Limb (tissue), 2 donors: ENCODE data around the gene TRPM3.

ENCODE experiments used
- DNase-seq, 2 donors: peaks; one replicate each; pipeline ENCODE4 v3.0.0-alpha.2; 2016; ENCODE audit errors: extremely low spot score in 2 of 2

The TRPM3 gene

DNA sequence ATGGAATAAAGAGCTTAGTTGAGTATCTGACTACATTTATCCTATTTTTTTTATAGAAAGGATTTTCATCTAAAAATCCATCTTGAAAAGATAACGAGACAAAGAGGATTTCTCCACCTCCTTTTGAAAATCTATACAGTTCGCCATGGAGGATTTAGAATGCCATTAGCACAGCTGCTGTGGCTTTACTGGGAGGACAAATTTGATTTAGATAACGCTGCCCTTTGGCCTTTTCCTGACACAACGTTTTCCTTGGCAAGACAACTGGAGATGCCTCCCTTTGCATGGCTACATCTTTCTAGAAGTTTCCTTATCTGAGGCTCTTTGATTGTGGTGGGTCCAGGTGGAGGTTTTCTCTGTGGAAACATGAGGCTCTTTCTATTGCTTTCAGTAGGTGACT is 560.3 kb downstream of the TRPM3 start:
- no peak for DNase-seq

DNA sequence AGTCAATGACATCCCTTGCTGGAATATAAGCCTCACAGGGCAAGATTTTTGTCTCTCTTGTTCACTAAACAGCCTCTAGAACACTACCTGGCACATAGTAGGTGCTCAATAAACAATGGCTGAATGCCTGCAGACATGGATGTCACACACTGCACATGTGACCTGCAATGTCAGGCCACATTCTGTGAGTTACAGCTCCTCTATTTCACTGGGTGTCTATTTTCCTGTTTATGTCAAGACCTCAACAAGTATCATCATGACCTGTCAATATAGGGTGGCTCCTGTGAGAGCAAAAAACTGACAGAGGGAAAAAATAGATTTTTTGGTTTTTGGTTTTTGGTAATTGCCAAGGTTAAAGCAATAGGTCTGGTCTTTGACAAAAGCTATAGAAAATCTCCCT is 562.3 kb downstream of the TRPM3 start:
- no peak for DNase-seq

DNA sequence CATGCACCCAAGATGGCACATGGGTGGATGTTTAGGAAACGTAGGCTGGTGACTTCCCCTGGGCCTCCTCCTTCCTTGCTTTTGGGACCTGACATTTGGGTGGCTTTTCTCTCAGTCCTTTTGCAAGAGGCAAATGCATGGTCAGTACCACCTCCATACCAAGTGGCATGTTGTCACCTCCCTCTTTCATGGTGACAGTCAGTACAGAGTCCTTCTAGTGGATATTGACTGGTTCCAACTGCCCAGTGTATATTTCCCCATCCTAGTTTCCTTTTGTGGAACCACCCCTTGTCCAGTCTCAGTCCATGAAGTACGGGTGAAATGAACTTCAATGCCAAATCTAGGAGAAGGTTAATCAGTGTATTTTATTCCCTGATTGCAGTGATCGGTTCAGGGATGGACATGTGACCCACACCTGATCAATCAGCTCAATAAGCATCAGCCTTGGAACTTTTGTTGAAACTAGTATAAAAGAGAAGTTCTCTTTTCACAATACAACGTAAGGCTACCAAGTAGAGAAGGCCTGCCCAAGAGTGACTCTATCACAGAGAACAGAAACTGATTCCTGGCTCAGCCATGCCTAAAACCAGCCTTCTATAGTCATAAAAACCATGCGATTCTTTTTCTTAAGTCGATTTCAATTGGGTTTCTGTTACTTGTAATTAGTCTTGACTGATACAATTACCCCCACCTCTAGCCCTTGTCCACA is 563.6 kb downstream of the TRPM3 start:
- DNase-seq = no peak

DNA sequence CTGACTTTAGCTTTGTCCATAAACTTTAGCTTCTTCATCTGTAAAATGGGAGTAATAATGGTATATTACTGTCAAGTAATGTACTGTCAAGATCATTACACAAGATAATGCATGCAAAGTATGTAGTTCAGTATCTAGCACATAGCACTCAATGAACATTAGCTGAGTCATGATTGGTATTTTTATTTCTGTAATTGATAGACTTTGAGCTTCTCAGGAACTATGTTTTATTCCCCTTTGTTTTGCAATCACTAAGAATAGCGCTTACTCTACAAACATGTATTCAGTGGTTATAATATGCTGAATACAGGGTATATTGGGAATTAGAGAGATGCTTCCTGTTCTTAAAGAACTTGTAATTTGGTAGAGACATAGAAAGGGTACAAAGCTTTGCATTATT is 564.6 kb downstream of the TRPM3 start:
- no peak for DNase-seq

DNA sequence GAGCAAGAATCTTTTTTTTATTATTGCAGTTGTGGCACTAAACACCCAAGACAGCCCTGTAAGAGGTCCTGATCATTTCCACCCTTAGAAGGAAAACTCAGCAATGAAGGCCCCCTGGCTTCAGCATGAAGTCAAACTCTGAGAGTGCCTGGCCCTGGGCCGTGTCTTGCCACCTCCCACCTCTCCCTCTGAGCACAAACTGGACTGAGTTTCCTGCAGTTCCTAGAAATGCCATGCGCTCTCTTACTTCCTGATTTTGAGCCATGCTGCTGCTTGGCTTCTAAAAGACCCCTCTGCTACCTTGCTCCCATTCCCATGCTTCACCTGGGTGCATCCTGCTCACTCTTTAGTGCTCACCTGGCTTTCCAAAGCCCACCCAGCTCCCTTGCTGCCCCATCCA is 566.5 kb downstream of the TRPM3 start:
- DNase-seq = no peak

DNA sequence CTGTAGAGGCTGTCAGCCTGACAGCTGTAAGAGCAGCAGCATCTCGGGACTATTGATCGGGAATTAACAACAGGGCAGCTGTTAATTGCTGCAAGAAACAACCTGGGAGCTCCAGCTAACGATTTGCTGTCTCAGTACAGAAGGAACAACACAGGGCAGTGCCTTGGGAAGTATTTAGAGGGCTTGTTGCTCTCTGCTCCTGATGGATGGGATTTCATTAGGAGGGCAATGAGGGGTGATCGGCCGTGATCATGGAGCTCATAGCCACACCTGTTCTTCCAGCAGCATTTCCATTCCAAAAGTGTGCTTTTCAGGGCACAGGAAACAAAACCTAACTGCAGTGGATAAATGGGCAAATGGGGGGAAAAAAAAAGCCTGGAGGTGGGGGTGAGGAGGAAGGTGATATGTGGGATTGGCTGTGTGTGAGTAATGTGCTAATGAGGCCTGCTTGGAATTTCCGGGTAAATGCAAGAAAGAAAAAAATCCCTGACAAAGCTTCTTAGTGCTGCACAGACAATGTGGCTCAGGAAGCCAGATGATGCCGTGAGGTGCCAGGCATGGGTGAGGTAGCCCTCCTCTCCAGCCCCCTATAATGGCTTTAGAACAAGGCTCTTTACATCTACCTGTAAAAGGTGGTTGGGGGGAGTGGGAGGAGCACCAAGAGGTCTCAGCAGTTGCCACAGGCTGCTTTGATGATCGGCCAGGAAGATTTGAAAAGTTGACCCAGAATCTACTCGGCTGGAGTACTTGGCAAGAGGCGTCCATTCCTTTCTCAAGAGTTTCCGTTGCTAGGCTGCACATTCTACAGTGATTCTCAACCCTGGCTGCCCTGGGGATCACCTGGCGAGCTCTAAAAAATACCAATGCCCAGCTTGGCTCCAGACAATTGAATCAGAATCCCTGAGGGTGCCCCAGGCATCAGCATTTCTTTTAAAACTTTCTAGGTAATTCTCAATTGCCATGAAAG is 567.4 kb downstream of the TRPM3 start:
- peak in 1 of 2 donors; percentile 37 for DNase-seq

DNA sequence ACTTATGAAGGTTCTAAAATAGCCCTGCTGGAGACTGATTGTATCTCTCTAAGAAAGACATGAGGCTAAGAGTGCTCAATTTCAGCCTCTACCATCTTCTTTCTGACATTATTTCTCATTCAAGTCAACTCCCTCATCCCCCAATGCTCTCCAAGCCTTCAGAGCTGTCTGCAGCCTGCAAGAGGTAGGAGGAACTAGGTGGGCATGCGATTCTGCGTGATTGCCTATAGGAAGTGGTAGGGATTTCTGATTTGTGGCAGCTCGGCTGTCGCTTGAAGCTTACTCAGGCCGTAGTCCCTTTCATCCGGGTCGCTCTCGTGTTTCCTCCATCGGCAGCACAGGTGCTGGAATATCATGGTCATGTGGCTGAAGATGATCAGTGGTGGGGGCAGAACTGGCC is 568.9 kb downstream of the TRPM3 start:
- DNase-seq = no peak

DNA sequence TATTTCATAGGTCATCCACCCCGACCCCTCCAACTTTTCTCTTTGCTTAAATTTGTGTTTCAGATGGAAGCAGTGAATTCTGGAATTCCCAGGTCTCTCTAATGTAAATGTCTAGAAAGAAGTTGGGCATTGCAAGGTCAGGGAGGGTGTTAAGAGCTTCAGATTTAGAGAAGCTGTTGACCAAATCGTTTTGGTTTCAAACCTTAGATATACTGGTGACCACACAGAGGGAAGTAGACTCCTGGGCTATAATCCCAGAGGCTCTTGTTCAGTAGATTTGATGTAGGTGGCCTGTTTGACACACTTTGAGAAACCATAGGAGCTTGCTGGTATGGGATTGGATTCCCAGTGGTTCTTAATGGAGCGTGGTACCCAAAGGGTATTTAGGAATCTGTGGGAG is 569.6 kb downstream of the TRPM3 start:
- DNase-seq = no peak

DNA sequence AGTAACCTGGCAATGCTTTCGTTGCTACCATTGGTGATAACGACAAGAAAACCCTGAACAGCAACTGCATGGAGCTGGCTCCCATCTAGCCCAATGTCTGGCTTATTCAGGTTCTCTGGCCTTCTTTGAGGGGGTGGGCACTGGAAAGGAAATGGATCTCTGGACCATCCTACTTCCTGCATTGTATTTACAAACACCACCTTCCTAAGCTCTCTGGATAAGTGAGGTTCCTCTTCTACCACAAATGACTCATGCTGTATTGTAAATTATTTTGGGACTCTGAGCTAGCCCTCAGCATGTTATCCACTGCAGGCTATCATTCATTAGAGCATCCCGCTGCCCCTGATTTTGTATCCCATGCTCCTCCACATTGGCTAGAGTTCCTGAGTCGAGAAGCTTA is 570.0 kb downstream of the TRPM3 start:
- no peak for DNase-seq

DNA sequence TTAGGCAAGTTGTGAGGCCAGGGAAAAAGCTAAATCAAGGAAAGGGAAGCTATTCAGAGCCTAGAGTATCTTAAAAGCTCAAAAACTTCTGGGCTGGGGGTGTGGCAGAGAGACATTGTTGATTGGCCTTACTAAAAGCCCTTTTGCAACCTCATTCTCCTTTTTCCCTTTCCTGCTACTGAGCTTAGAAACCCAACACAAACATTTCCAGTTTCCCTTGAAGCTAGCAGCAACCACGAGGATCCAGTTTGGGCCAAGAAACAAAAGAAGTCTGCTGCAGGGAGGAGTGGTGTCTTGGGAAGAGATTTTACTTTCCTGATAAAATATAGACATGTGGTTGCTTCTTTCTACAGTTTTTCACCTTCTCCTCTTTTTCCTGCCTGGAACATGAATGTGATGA is 571.5 kb downstream of the TRPM3 start:
- DNase-seq = no peak

DNA sequence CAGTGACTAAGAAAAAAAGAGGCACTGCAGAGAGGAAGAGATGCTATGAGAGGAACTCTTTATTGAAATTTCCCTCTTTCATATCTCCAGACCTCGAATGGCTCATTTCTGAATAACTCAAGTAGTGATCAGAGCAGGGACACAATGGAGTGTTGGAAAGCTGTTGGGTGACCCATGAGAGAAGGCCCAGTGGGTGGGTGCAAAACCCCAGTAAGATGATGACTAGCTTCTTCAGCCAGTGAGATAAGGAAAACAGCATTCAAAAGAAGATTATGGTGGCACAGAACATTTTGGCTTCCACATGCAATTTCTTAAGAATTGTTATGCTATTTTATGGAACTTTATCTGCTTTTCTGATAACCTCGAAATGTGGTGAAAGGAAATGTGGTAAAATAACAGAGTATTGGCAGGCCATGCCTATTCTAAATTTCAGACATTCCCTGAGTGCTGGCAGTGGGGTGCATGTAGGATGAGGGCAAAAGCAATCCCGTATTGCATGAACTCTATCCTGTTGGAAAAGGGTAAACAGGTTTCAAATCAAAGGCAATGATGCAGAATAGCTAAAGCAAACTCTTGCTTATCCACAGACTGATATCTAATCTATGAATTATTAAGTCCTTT is 579.0 kb downstream of the TRPM3 start:
- DNase-seq = no peak

DNA sequence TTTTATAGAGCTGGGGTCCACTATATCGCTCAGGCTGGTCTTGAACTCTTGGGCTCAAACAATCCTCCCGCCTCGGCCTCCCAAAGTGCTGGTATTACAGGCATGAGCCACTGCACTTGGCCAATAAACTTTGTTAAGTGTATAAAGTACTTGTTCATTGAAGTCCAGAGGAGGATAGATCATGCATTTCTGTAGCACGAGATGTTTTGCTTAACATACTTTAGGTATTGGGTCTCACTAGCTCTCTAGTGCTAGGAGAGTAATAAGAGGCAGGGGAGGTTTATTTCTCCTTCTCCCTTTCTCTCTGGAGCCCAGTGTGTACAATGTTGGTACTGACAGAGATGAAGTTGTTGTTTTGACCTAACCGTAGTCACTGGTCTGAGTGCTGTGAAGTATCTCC is 581.4 kb downstream of the TRPM3 start:
- DNase-seq = no peak

DNA sequence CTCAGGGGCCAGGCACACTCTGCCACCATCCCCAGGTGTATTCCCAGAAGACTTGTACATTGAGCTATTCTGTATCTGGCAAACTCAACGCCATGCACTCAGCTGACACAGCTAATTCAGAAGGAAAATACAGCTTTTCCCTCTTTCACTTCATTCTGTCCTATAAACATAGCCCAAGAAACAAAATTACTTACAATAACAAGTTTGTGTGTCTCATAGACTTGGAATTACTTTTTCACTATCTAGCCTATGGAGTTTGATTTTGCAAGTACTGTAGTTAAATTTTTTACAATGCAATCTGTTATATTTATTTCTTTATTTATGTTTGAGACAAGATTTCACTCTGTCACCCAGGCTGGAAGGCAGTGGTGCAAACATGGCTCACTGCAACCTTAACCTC is 581.9 kb downstream of the TRPM3 start:
- no peak for DNase-seq

DNA sequence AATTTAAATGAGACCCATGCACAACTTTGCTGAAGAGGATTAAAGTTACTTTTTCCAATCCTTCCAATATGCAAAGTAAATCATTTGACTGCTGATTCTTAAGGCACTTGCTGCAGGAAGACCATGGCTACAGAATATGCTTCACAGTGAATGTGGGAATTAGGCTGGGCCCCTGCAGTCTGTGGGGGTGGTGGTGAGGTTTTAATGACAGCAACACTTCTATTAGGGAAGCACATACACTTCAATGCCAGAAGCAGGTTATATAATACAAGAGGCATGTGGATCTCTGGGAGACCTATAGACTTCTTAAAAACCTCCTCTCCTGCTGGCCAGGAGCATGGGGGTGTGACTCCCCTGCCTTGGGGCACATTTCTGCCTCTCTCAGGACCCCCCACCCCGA is 582.4 kb downstream of the TRPM3 start:
- DNase-seq = no peak

DNA sequence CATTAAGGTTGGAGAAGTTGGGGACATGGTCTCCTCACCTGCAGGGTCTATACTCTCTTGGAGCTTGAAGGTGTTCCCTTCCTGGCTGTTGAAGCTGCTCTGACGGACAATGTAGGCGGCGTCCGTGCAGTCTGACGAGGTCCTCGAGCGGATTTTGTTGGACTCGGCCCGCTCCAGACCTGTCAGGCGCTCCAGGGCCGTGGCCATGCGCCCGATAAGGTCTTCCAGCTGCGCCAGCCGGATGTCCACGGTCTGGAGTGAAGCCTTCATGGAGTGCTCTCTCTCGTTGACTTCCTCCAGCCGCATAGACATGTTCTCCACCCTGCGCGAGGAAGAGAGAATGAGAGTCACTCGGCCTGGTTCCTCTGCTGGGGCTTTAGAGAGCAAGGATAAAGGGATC is 584.3 kb downstream of the TRPM3 start:
- DNase-seq = no peak

DNA sequence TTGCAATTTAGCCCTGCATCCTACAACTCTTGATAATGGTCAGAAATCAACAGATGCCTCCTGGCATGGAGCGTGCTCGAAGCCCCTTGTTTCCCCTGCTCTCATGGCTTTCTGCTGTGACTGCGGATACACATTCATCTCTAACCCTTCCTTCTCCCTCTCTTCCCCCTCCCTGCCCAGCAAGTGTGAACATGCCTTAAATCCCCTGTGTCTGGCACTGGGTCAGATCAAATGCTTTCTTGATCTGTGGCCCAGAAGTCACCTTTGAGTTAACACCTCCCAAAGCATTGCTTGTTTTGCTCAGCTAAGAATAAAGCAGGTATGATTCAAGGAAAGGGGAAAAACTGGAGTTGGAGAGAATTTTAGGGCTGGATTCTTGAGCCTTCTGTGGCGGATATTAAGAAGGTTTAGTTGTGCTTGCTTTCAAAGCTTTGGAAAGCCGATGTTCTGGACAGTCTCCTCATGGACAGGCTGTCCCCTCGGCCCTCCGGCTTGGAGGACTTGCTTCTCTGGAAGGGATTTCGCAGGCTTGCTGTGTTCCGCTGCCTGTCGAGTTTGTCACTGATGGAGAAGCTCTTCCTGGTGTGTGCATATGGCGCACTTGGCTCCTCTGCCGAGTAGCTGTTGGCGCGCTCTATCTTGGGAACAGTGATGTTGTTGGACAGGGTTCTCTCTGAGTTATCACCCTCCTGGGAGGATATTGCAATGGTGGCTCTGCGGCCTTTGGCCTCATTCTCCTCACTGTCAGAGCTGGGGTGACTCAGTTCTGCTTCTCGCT is 585.7 kb downstream of the TRPM3 start:
- DNase-seq = no peak

DNA sequence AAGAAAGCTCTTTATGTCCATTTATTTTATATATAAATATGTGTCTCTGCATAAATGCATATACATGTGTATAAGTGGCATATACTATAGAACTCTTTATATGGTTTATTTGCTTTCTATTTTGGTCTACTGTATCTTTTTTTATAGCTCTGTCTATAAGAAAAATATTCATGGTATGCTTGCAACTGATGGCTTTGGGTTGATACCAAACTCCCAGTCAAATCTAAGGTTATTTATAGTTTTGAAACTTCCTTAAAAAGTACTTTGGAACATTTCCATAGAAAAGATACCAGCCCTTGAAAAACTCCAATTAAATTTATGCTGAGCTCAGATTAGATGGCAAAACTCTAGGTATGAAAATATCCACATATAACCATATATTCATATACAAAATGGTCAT is 587.0 kb downstream of the TRPM3 start:
- DNase-seq = no peak

DNA sequence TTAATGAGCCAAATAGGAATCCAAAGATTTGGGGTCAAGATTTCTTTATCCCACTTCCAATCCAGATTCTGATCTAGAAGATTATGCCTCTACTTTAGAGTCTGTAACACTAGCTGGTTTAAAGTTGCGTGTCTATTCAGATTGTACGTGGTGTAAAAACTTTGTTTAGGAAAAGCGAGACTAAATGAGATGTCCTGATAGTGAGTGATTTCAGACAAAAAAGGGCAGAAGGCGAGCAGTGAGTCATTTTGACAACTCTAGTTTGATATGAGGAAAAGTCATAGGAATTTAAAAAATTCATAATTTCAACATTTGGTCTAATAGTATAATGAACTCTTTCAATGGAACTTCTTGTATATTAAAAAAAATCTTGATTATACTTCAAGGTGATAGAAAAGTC is 587.4 kb downstream of the TRPM3 start:
- DNase-seq = no peak

DNA sequence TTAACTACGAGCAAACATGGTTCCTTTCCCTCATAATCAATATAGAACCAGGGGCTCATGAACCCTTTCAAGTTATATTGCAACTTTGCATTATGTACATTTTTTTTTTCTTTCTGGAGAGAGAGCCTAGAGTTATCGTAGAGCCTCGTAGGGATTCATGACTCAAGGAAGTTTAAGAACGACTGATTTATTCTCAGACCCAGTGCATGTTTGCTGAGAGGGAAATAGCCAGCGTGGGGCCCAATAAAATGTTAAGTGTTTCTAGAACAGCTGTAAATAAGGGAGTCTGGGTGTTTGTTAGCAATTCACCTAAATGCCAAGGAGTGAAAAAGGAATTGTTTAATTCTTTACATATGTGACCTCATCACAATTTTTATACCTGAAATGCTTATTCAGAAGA is 587.9 kb downstream of the TRPM3 start:
- DNase-seq = no peak

DNA sequence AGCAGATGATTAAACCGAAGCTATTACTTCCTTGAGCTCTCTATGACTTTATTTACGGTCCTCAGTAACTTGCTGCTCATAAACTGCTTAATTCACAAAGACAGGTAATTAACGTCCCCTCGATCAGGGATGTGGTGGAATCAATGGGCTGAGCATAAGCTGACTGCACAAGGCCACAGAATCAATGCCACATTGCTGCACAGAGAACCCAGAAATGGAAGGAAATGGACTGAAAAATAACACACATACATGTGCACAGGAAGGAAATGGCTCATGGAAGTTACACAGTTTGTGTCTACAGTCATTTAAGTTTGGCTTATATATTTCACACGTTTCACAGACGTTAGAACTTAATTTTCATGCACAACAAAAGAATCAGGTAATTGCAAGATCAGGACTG is 588.7 kb downstream of the TRPM3 start:
- DNase-seq = no peak

DNA sequence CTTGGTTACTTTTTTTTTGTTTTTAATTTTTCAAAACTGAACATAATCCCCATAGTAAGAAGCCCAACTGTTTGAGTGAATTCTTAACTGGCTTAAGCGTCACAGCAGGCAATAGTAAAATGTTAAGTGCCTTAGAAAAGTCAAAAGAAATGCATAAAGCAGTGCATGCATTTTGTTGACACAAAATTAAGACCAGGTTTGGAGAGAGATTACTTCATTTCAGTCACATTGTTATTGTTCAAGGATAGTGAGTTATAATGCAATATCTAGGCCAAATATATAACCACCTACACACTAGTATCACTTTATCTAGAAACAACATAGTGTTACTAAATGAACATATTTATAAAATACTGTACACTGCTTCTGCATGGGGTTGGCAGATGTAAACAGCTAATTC is 590.1 kb downstream of the TRPM3 start:
- no peak for DNase-seq

DNA sequence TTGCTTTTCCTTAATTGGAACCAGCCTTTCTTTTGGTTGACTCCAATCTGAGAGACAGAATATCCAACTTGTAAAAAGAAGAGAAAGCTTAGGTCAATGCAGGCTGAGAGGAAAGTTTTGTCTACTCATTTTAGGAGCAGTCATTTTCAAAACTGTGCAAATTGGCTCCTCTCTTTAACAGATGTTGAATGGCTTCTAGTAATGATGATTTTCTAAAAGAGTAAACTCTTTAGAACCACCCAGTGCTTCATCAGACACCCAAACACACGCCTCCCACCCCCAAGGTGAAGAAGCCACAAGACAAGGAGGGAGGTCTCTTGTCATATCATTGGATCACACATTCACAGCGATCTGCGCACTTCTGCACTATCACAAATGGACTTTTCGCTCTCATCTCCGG is 590.7 kb downstream of the TRPM3 start:
- DNase-seq = no peak
